ENCODE measurements around the gene TMEM181. TPM values are rescaled to one million over a fixed set of nuclear protein-coding genes. Genes with fewer than 3 reads are reported as not detected.

TMEM181 gene
- total and polyA plus RNA-seq, 2 donors (not counting 1 experiment from before 2014, with no cell fraction given) = 35.6 to 36.0 TPM

- Histone ChIP-seq H3K27ac (ENCODE audit: insufficient read depth, low read length) (no peak overlapping the region), H3K9ac (ENCODE audit: insufficient read depth, low read length) (no peak overlapping the region), H3K36me3 (ENCODE audit: control insufficient read depth, insufficient read depth, low read length) (no peaks in the 10 kb centered on the region), H3K4me3 (replicated peaks in 1 of 4; ENCODE audit: control extremely low read depth in 1 of 4, insufficient read depth in 1 of 4, low read depth in 3 of 4, low read length in 4 of 4) (no peak overlapping the region), H3K27me3 (ENCODE audit: control insufficient read depth, insufficient read depth, low read length) (peaks cover 4% of the 10 kb centered on the region), H3K9me3 (ENCODE audit: control insufficient read depth, insufficient read depth, low read depth, low read length) (no peaks in the 10 kb centered on the region), H3K79me2 (ENCODE audit: control insufficient read depth, insufficient read depth, low read length) (no peaks in the 10 kb centered on the region), H4K20me1 (ENCODE audit: control insufficient read depth, extremely low read depth, insufficient read depth, low read length) (no peaks in the 10 kb centered on the region), H3K4me1 (ENCODE audit: control insufficient read depth, extremely low read depth, insufficient read depth, low read length) (no peaks in the 10 kb centered on the region), H3K4me2 (ENCODE audit: extremely low read depth, insufficient read depth, low read length) (no peak overlapping the region), H2AFZ (ENCODE audit: low read length) (no peak overlapping the region)
- TF ChIP-seq EZH2 (IDR thresholded peaks at IDR 0.05; ENCODE audit: low read length, missing control alignments) (no peak), CTCF (conservative IDR thresholded peaks at IDR 0.05 in 1 of 2, IDR thresholded peaks at IDR 0.05 in 1 of 2; ENCODE audit: low read depth in 1 of 2, low read length in 2 of 2) (no peak)
- no peak for DNase-seq (ENCODE audit: low read depth in 2 of 2)
Measured at GRCh38 chr6:158528826-158529225, 31.1 kb upstream of the TMEM181 start.

- no peaks in the 10 kb centered on the region for H3K36me3 ChIP-seq (ENCODE audit: control insufficient read depth, insufficient read depth, low read length)
- no peak overlapping the region for H3K4me2 ChIP-seq (ENCODE audit: extremely low read depth, insufficient read depth, low read length)
- TF ChIP-seq EZH2 (IDR thresholded peaks at IDR 0.05; ENCODE audit: low read length, missing control alignments) (no peak), CTCF (conservative IDR thresholded peaks at IDR 0.05 in 1 of 2, IDR thresholded peaks at IDR 0.05 in 1 of 2; ENCODE audit: low read depth in 1 of 2, low read length in 2 of 2) (no peak)
- no peaks in the 10 kb centered on the region for H3K4me1 ChIP-seq (ENCODE audit: control insufficient read depth, extremely low read depth, insufficient read depth, low read length)
- H3K27me3 ChIP-seq (ENCODE audit: control insufficient read depth, insufficient read depth, low read length) = no peaks in the 10 kb centered on the region
- no peak overlapping the region for H2AFZ ChIP-seq (ENCODE audit: low read length)
- no peak overlapping the region for H3K27ac ChIP-seq (ENCODE audit: insufficient read depth, low read length)
- H3K4me3 ChIP-seq (replicated peaks in 1 of 4; ENCODE audit: control extremely low read depth in 1 of 4, insufficient read depth in 1 of 4, low read depth in 3 of 4, low read length in 4 of 4) = no peak overlapping the region
- no peak for DNase-seq (ENCODE audit: low read depth in 2 of 2)
- H3K9me3 ChIP-seq (ENCODE audit: control insufficient read depth, insufficient read depth, low read depth, low read length) = no peaks in the 10 kb centered on the region
- H3K9ac ChIP-seq (ENCODE audit: insufficient read depth, low read length) = no peak overlapping the region
- H4K20me1 ChIP-seq (ENCODE audit: control insufficient read depth, extremely low read depth, insufficient read depth, low read length) = no peaks in the 10 kb centered on the region
- H3K79me2 ChIP-seq (ENCODE audit: control insufficient read depth, insufficient read depth, low read length) = no peaks in the 10 kb centered on the region
Measured at GRCh38 chr6:158529629-158530028, 30.3 kb upstream of the TMEM181 start.

GRCh38 chr6:158531566-158531965, 28.3 kb upstream of the TMEM181 start:
- Histone ChIP-seq H3K36me3 (ENCODE audit: control insufficient read depth, insufficient read depth, low read length) (no peaks in the 10 kb centered on the region), H3K9me3 (ENCODE audit: control insufficient read depth, insufficient read depth, low read depth, low read length) (no peaks in the 10 kb centered on the region), H3K27me3 (ENCODE audit: control insufficient read depth, insufficient read depth, low read length) (no peaks in the 10 kb centered on the region), H3K4me3 (replicated peaks in 1 of 4; ENCODE audit: control extremely low read depth in 1 of 4, insufficient read depth in 1 of 4, low read depth in 3 of 4, low read length in 4 of 4) (no peak overlapping the region), H3K4me1 (ENCODE audit: control insufficient read depth, extremely low read depth, insufficient read depth, low read length) (no peaks in the 10 kb centered on the region), H2AFZ (ENCODE audit: low read length) (no peak overlapping the region), H3K27ac (ENCODE audit: insufficient read depth, low read length) (no peak overlapping the region), H3K9ac (ENCODE audit: insufficient read depth, low read length) (no peak overlapping the region), H3K79me2 (ENCODE audit: control insufficient read depth, insufficient read depth, low read length) (no peaks in the 10 kb centered on the region), H4K20me1 (ENCODE audit: control insufficient read depth, extremely low read depth, insufficient read depth, low read length) (no peaks in the 10 kb centered on the region), H3K4me2 (ENCODE audit: extremely low read depth, insufficient read depth, low read length) (no peak overlapping the region)
- TF ChIP-seq EZH2 (IDR thresholded peaks at IDR 0.05; ENCODE audit: low read length, missing control alignments) (no peak), CTCF (conservative IDR thresholded peaks at IDR 0.05 in 1 of 2, IDR thresholded peaks at IDR 0.05 in 1 of 2; ENCODE audit: low read depth in 1 of 2, low read length in 2 of 2) (no peak)
- DNase-seq (ENCODE audit: low read depth in 2 of 2) = no peak

Data from fibroblast of lung (primary cell).